NT2/D1 (cell line): ENCODE measurements around the gene TPD52L1.

Source experiments
- DNase-seq: peaks from one replicate; pipeline ENCODE4 v3.0.0-alpha.2; 2011; ENCODE audit warnings: low read depth, low spot score
- H3K27me3 ChIP-seq: 2 replicates; pipeline ENCODE4 v1.6.0; 2011; ENCODE audit warnings: mild to moderate bottlenecking; ENCODE audit not compliant: insufficient read length, insufficient read depth
- H3K36me3 ChIP-seq: 2 replicates; pipeline ENCODE4 v1.6.1; 2011; ENCODE audit warnings: mild to moderate bottlenecking, low read length, mixed read lengths; ENCODE audit not compliant: insufficient read depth, insufficient read length
- H3K4me1 ChIP-seq: 2 replicates; pipeline ENCODE4 v1.5.1; 2011; ENCODE audit not compliant: insufficient read depth, insufficient read length
- H3K4me3 ChIP-seq: 2 replicates; pipeline ENCODE4 v1.5.1; 2011; ENCODE audit warnings: low read depth; ENCODE audit not compliant: insufficient read length
- H3K9ac ChIP-seq: 2 replicates; pipeline ENCODE4 v1.6.0; 2011; ENCODE audit warnings: low read depth; ENCODE audit not compliant: insufficient read length
- H3K9me3 ChIP-seq: 2 replicates; pipeline ENCODE4 v1.5.1; 2011; ENCODE audit warnings: mild to moderate bottlenecking, low read length; ENCODE audit not compliant: insufficient read depth
- SUZ12 ChIP-seq: IDR thresholded peaks from 2 replicates; pipeline ENCODE4 v1.6.1; 2011; ENCODE audit not compliant: insufficient read length, insufficient read depth; ENCODE audit errors: extremely low read depth
- YY1 ChIP-seq: IDR thresholded peaks from 2 replicates; pipeline ENCODE4 v1.6.1; 2011; ENCODE audit not compliant: insufficient read length, insufficient read depth
- ZNF274 ChIP-seq: IDR thresholded peaks from 2 replicates; pipeline ENCODE4 v1.6.1; 2011; ENCODE audit warnings: mild to moderate bottlenecking, low read depth, low read length

Gene TPD52L1

DNA sequence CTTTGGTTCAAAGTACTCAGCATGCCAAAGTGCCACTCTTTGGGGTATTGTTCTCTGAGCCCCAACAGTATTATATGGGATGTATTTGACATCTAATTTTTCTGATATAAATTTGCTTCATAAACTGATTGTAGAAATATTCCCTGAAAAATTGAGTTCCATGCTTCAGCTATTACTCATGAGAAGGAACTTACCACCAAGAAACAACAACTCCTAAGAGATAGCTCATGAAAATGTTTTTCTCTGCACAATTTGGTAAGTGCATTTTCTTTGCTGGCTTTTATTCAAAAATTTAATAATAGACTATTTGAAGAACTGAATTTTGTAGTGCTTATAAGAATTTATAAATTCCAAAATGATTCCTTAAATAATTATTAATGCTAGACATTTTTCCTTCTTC is 12.8 kb upstream of the TPD52L1 start:
- TF ChIP-seq SUZ12 (no peak), ZNF274 (no peak), YY1 (no peak)
- Histone ChIP-seq H3K4me1 (no peaks in the 10 kb centered on the region), H3K9ac (no peak overlapping the region), H3K9me3 (peaks cover 13% of the 10 kb centered on the region; the same call in 1 of the 2 replicates), H3K4me3 (no peak overlapping the region), H3K27me3 (no peaks in the 10 kb centered on the region), H3K36me3 (no peaks in the 10 kb centered on the region)
- no peak for DNase-seq

DNA sequence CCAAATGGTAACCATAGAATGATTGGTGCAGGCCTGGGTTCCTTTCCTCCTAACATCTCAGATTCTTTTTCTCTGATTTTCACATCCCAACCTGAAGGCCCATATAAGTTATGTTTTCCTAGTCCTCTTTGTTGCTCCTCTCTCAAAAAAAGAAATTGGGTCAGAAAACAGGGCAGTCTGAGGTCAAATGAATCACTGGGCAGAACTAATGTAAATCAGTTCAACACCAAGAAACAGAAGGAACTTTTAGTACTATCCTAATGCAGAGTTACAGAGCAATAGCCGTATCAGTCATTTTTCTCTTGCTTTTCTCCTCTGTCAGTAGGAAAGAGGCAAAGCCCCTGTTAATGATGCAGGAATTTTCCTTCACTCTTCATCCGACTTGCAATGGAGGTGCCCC is 11.0 kb upstream of the TPD52L1 start:
- H3K9ac ChIP-seq, result no peak overlapping the region
- H3K9me3 ChIP-seq, result peaks cover 13% of the 10 kb centered on the region; the same call in 1 of the 2 replicates
- no peaks in the 10 kb centered on the region for H3K36me3 ChIP-seq
- H3K4me1 ChIP-seq, result no peaks in the 10 kb centered on the region
- no peak for DNase-seq
- H3K4me3 ChIP-seq, result no peak overlapping the region
- TF ChIP-seq SUZ12 (no peak), ZNF274 (no peak), YY1 (no peak)
- H3K27me3 ChIP-seq, result no peaks in the 10 kb centered on the region

DNA sequence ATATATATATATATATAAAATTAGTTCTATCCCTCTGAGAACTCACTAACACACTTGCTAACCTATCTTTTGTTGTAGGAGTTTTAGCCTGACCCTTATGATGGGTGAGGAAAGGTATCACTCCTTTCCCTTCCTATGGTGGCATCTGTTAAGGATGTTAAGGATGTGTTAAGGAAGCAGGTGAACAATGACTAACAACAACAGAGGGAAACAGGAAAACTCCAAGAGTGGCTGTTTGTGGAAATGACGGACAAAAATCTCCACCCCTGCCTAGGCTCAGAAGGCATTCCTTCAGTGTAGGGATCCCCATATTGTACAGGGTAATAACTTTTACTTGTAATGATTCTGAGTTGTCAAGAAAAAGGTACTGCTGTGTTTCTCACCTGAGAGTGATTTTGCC is 8.8 kb upstream of the TPD52L1 start:
- Histone ChIP-seq H3K4me3 (no peak overlapping the region), H3K9ac (no peak overlapping the region), H3K36me3 (no peaks in the 10 kb centered on the region), H3K4me1 (no peaks in the 10 kb centered on the region), H3K27me3 (no peaks in the 10 kb centered on the region), H3K9me3 (peaks cover 13% of the 10 kb centered on the region; the same call in 1 of the 2 replicates)
- TF ChIP-seq ZNF274, result no peak
- no peak for TF ChIP-seq SUZ12
- TF ChIP-seq YY1, result no peak
- DNase-seq, result no peak

DNA sequence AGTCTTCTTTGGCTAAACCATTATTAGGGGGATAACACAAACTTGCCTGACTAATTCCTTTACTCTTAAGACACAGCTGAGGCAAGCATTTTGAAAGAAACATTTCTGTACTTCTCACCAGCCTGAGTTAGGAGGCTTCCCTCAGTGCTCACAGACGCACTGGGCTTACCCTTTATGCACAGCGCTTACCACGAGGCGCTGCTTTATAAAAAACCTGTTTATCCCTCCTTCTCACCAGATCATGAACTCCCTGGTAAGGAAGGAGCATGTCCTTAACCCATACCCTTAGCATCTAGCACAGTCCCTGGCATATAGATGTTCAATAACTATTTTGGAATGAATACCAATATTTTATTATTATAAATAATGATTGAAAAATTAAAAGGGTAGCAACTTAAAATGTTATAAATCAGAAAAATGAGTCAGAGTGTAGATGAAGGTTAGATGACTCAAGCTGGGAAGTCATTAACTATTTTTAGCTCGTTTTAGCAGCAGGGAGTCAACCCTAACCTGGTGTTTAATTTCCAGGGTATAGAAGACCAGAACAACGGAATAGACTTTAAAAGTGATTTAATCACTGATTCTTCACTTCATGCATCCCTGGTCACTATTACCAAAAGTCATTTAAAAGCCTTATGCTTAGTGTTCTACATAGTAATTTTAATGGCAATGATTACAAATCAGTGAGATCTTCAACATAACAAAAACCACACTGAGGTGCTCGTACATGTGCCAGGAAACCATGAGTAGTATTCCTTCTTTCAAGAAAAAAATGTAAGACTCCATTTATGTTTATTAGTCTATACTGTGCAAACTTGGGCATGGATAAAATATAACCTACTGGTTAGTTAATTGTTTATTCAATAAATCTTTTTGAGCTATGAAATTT is 4.1 kb upstream of the TPD52L1 start:
- H3K4me3 ChIP-seq, result no peak overlapping the region
- no peaks in the 10 kb centered on the region for H3K9me3 ChIP-seq
- no peak for DNase-seq
- H3K9ac ChIP-seq, result no peak overlapping the region
- H3K36me3 ChIP-seq, result no peaks in the 10 kb centered on the region
- H3K4me1 ChIP-seq, result no peaks in the 10 kb centered on the region
- TF ChIP-seq YY1 (no peak), SUZ12 (no peak)
- peaks cover 17% of the 10 kb centered on the region for H3K27me3 ChIP-seq

DNA sequence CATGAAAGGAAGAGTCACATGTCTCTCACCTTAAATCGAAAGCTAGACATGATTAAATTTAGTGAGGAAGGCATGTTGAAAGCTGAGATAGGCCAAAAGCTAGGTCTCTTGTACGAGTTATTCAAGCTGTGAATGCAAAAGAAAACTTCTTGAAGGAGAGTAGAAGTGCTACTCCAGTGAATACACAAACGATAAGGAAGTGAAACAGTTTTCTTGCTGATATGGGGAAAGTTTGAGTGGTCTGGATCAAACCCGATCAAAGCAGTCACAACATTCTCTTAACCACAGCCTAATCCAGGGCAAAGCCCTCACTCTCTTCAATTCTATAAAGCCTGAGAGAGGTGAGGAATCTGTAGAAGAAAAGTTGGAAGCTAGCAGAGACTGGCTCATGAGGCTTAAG is 1.9 kb upstream of the TPD52L1 start:
- Histone ChIP-seq H3K9me3 (no peaks in the 10 kb centered on the region), H3K36me3 (no peaks in the 10 kb centered on the region), H3K9ac (no peak overlapping the region), H3K27me3 (peaks cover 33% of the 10 kb centered on the region), H3K4me3 (no peak overlapping the region), H3K4me1 (no peaks in the 10 kb centered on the region)
- TF ChIP-seq ZNF274 (no peak), YY1 (no peak), SUZ12 (no peak)
- no peak for DNase-seq

DNA sequence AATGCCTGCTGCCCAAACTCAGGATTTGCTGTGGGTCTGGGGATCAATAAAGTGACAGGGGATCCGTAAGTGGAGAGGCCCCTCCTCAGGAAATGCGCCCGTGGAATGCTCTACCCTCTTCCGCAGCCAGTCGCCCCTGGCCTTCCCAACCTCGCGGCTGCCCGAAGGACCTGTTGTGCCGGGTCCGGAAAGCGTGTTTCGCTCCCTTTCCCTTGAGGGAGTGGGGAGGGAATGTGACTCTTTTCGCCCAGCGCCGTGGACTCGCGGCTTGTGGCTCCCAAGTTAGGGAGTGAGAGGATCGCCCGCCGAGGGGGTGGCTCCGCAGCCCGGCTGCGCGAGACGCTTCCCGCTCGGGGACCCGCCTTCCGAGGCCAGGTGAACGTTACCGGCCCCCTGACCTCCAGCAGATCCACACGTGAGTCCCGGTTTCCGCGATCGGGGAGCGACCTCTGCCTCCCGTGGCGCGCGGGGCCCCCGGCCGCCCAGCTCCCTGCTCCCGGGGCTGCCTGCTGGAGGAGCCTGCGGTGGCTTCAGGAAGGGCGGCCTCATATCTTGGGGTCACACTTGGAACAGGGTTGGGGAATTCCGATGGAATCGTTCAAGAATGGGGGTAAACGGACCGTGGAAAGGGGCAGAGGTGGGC is 666 bp downstream of the TPD52L1 start:
- no peaks in the 10 kb centered on the region for H3K36me3 ChIP-seq
- TF ChIP-seq YY1, result no peak
- TF ChIP-seq ZNF274, result no peak
- TF ChIP-seq SUZ12, result no peak
- peak overlapping the region; percentile 82 for H3K9ac ChIP-seq
- H3K9me3 ChIP-seq, result 0 out of 2 replicates have a peak, but pooled peaks cover under 1% of the 10 kb centered on the region
- peak overlapping the region; percentile 62 for H3K4me3 ChIP-seq
- DNase-seq, result no peak
- no peaks in the 10 kb centered on the region for H3K4me1 ChIP-seq
- H3K27me3 ChIP-seq, result peaks cover 33% of the 10 kb centered on the region

DNA sequence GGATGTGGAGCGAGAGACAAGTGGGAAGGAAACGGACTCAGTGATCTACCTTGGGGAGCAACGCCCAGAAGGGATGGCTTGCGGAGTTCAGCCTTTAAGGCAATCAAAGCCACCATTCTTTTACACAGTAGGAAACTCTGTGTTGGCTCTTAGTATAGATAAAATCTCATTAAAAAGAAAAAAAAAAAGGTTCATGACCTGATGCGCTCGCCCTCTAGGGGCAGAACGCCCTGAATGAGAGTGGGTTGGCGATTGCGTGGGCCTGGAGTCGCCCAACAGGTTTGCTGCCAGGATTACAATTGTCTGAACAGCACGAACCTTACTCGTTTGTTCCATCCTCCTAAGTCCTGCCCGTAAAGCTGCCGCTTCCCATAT is 1.2 kb downstream of the TPD52L1 start:
- H3K27me3 ChIP-seq, result peaks cover 33% of the 10 kb centered on the region
- H3K9ac ChIP-seq, result no peak overlapping the region
- TF ChIP-seq SUZ12 (no peak), ZNF274 (no peak), YY1 (no peak)
- peak; percentile 27 for DNase-seq
- H3K36me3 ChIP-seq, result no peaks in the 10 kb centered on the region
- H3K9me3 ChIP-seq, result 0 out of 2 replicates have a peak, but pooled peaks cover 6% of the 10 kb centered on the region
- no peaks in the 10 kb centered on the region for H3K4me1 ChIP-seq
- H3K4me3 ChIP-seq, result peak overlapping the region; percentile 62
